Measurements from ENCODE around the gene CDYL2. TPM values are rescaled to one million over a fixed set of nuclear protein-coding genes. Genes with fewer than 3 reads are reported as not detected.

The CDYL2 gene
- total RNA-seq, 1 donor from 2014 or later: 3.0 TPM

DNA sequence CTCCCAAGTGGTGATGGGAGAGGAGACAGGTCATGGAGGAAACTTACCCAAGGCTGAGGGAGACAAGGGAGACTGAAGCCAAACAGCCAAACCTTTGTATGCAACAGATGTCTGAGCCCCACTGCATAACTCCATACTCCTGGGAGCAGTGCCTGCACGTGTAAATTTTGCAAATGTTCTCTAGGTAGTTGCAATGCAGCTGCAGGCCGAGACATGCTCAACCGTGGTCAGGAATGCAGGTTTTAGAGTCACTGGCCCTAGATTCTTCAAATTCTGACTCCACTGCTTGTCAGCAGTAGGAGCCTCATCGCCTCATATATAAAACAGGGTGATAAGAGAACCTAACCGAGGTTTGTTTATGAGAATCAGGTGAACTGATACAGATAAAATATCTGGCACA, 252.1 kb downstream of the CDYL2 start:
- Mint-ChIP-seq H3K9me3 (no peaks in the 10 kb centered on the region), H3K27me3 (ENCODE audit: low read depth) (peaks cover 18% of the 10 kb centered on the region), H3K36me3 (no peaks in the 10 kb centered on the region), H3K4me3 (no peak overlapping the region), H3K4me1 (peaks cover 8% of the 10 kb centered on the region), H3K27ac (peak overlapping the region; percentile 62)
- no peak for DNase-seq (ENCODE audit: low spot score in 2 of 2, unreplicated experiment in 2 of 2)
- TF ChIP-seq, protein P1, sequence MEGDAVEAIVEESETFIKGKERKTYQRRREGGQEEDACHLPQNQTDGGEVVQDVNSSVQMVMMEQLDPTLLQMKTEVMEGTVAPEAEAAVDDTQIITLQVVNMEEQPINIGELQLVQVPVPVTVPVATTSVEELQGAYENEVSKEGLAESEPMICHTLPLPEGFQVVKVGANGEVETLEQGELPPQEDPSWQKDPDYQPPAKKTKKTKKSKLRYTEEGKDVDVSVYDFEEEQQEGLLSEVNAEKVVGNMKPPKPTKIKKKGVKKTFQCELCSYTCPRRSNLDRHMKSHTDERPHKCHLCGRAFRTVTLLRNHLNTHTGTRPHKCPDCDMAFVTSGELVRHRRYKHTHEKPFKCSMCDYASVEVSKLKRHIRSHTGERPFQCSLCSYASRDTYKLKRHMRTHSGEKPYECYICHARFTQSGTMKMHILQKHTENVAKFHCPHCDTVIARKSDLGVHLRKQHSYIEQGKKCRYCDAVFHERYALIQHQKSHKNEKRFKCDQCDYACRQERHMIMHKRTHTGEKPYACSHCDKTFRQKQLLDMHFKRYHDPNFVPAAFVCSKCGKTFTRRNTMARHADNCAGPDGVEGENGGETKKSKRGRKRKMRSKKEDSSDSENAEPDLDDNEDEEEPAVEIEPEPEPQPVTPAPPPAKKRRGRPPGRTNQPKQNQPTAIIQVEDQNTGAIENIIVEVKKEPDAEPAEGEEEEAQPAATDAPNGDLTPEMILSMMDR (IDR thresholded peaks at IDR 0.05; ENCODE audit: unreplicated experiment): no peak

Other genes with a start within 250 kb of the CDYL2 start
- 33.2 to 35.1 TPM (median 34.0 TPM) in 3 replicates for gene CMC2, start 202.3 kb upstream of the CDYL2 start, total RNA-seq
- 13.1 to 16.4 TPM (median 14.6 TPM) in 3 replicates for gene CENPN, start 202.6 kb upstream of the CDYL2 start, total RNA-seq
- 43.1 to 45.6 TPM (median 43.2 TPM) in 3 replicates for gene ATMIN, start 231.2 kb upstream of the CDYL2 start, total RNA-seq